Activated gamma-delta T cell (primary cell): Measurements from ENCODE around the gene YIPF3.
A peak's percentile ranks its signal among the peaks of the same experiment; 100 is the strongest.
"Not testable (repeated sequence)": the region's sequence is repeated elsewhere in the genome, so short reads cannot be mapped to it uniquely, and the experiment has no call there.

Experiments
- DNase-seq: peaks from one replicate; lab custom pipeline; 2025; lab: John Stamatoyannopoulos, UW
- total RNA-seq, 2 donors: gene quantifications; one replicate each; lab custom pipeline; 2026; lab: John Stamatoyannopoulos, UW

Gene YIPF3
- 63.6 to 69.1 reads per million in 2 donors for total RNA-seq

DNA sequence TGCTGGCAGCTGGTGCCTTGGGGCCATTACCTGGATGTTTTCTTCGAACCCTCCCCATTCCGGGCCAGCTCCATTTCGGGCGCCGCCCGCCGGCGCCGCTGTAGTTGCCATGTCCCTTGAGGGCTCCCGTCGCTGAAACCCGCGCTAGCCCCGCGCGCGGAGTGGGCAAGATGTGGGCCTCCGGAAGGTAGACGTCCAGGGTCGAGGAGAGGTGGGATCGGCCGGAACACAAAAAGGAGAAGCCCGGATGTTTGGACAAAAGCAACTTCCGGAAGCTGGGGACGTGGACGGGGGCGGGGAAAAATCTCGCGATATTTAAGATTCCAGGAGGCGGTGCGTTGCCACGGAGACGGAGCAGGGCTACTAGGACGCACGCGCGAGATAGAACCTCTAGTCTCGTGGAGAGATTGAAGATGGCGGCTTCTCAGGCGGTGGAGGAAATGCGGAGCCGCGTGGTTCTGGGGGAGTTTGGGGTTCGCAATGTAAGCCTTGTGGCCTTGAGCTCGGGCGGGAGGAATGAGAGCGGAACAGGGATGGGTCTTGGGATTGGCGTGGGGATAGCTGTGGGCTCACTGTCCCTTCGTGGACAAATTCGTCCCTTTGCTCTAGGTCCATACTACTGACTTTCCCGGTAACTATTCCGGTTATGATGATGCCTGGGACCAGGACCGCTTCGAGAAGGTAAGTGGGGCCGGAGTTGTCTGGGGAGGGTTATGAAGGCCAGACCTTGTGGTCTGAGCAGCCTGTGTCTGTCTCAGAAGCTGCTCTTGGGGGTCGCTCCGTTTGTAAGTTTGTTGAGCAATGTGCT lies at the start of gene YIPF3, which contains the start of gene POLR1C:
YIPF3 (minus strand) TSS at position 230 of the 808 bp plus-strand sequence; CDS start at position 111, 119 bp downstream.
POLR1C (plus strand) TSS at position 393 of the 808 bp plus-strand sequence; CDS start at position 414, 21 bp downstream.
- DNase-seq, result peak; percentile 58

GRCh38 chr6:43559328-43559727 lies 42.6 kb upstream of the YIPF3 start:
- DNase-seq, result no peak

DNA sequence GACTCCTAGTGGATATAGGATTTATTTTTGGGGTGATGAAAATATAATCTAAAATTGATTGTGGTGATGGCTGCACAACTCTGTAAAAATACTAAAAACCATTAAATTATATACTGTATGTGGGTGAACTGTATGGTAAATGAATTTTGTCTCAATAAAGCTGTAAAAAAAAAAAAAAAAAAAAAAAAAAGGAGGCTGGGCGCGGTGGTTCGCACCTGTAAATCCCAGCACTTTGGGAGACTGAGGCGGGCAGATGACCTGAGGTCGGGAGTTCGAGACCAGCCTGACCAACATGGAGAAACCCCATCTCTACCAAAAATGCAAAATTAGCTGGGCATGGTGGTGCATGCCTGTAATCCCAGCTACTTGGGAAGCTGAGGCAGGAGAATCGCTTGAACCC lies 40.9 kb upstream of the YIPF3 start:
- not testable (repeated sequence) for DNase-seq

DNA sequence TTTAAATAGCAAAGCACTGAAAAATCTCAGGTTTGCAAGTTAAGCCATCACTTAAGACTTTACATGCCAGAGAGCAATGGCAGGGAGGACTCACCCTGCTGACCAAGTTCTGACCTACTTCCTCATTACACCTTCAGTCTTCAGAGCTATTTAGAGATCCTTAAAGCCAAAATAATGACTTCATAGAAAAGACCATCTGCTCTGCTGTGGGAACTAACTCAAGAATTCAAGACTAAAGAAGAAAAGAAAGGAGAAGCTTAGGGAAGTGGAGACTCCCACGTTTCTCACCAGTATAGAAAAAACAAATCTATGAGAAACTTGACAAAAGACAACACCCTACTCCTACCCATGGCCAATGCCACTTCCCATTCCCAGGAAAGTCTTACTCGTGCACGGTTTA lies 30.5 kb upstream of the YIPF3 start:
- no peak for DNase-seq

DNA sequence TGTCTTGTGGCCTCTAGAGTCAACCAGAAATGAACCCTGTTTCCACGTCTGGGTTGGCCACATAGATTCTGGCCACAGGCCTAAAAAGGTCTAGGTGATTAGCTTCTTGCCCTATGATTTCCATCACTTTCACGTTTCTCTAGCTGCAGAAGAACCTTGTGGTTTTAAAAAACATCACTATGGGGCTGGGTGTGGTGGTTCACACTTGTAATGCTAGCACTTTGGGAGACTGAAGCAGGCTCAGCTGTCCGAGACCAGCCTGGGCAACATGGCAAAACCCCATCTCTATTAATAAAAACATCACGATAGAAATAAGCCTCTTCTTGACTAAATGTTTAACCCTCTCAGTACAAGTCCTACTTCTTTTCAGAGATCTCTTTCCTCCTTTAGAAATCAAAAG lies 27.7 kb upstream of the YIPF3 start:
- DNase-seq, result no peak

DNA sequence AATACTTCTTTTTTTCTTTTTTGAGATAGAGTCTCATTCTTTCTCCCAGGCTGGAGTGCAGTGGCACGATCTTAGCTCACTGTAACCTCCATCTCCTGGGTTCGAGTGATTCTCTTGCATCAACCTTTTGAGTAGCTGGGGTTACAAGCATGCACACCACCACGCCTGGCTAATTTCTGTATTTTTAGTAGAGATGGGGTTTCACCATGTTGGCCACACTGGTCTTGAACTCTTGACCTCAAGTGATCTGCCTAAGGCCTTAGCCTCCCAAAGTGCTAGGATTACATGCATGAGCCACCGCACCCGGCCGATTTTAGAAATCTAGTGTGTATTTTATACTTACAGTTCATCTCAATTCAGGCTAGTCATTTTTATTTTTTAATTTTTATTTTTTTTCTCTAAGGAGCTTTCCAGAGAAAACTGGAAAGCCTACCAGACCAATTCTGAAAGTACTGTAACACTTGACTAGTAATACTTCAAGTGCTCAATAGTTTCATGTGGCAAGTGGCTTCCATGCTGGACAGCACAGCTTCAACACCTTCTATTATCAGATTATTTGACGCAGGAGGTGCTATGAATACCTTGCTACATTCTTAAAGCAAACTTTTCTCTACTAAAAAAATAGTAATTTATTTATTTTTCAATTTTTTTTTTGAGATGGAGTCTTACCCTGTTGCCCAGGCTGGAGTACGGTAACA lies 25.2 kb upstream of the YIPF3 start:
- DNase-seq, result no peak

DNA sequence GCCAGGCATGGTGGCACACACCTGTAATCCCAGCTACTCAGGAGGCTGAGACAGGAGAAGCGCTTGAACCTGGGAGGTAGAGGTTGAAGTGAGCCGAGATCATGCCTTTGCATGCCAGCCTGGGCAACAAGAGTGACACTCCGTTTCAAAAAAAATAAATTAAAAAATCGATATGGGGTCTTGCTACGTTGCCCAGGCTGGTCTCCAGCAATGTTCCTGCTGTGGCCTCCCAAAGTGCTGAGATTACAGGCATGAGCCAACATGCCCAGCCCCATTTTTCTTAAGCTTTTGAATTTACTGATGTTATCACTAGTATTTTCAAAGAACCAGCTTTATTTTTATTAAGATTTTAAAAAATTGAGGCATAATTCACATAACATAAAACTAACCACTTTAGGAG lies 23.8 kb upstream of the YIPF3 start:
- DNase-seq, result no peak

DNA sequence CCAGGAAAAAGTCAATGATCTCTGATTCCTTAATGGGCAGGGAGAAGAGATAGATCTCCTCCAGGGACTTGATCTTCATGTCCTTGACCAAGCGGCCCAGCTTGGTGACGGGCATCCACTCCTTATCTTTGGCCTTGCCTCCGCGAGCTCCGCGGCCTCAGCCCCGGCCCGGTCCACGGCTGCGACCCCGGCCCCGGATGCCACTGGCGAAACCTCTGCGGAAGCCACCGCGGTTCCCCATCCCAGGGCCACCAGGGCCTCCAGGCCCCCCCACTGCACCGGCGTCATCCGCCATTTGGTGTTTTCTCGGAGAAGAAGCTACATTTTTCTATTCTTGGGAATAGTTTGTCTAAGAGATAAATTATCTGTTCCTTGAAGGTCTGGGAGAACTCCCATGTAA lies 22.7 kb upstream of the YIPF3 start:
- not testable (repeated sequence) for DNase-seq

DNA sequence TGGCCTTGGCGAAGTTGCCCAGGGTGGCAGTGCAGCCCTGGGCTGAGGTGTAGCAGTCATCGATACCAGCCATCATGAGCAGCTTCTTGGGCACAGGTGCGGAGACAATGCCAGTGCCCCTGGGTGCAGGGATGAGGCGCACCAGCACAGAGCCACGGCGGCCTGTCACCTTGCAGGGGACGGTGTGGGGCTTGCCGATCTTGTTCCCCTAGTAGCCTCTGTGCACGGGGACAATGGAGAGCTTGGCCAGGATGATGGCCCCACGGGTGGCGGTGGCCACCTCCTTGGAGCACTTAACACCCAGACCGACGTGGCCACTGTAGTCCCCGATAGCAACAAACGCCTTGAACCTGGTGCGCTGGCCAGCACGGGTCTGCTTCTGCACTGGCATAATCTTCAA lies 22.3 kb upstream of the YIPF3 start:
- DNase-seq, result not testable (repeated sequence)

- no peak for DNase-seq
Measured at GRCh38 chr6:43532201-43532600, 15.5 kb upstream of the YIPF3 start.

- DNase-seq, result no peak
Measured at GRCh38 chr6:43524483-43524961, 7.8 kb upstream of the YIPF3 start.

- DNase-seq, result no peak
Measured at GRCh38 chr6:43523284-43523683, 6.6 kb upstream of the YIPF3 start.

DNA sequence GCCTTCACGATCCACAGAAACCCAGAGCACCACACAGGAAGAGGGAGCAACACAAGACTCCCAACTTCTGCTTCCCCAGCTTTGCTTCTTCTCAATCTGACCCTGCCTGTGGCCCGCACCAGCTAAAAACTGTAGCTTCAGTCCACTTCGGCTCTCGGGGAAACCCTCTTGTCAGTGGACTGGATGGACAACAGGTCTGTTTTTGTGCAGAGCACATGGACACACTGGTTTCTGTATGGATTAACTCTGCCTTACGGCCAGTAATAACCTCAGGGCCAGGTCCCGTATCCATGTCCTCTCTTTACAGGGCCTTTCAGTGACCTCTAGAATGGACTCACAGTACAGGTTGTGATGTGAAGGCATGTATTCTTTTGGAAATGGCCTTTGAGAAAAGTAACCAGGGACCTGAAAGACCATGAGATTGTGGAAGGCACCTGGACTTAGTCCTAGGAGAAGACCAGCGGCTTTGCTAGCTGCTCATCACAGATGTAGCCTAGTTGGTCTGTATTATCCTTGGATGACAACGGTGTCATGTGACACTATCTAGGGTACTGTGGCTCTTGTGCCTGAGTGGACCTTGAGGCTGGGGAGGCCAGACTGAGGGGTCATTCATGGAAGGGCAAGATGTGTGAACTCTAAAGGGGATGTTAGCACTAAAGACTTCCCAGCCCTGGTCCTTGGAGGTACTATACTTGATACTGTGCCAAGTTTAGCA lies 6.0 kb upstream of the YIPF3 start:
- no peak for DNase-seq

DNA sequence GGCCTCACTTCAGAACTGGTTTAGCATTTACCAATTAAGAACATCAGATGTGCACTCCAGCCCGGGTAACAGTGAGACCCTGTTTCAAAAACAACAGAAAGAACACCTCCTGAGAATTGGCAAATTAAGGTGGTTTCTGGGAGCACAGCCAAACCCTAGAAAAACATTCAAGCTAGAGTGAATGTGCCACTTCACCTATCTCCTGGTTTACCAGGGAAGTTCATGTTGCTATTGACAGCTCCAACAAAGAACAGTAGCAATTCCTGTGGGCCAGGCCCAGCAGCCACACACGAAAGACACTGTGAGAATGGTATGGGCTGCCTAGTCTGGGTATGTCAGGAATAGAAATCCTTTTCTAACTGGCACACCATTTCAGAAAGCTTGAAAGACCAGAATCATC lies 5.1 kb upstream of the YIPF3 start:
- no peak for DNase-seq

- DNase-seq, result no peak
Measured at GRCh38 chr6:43520097-43520496, 3.4 kb upstream of the YIPF3 start.

DNA sequence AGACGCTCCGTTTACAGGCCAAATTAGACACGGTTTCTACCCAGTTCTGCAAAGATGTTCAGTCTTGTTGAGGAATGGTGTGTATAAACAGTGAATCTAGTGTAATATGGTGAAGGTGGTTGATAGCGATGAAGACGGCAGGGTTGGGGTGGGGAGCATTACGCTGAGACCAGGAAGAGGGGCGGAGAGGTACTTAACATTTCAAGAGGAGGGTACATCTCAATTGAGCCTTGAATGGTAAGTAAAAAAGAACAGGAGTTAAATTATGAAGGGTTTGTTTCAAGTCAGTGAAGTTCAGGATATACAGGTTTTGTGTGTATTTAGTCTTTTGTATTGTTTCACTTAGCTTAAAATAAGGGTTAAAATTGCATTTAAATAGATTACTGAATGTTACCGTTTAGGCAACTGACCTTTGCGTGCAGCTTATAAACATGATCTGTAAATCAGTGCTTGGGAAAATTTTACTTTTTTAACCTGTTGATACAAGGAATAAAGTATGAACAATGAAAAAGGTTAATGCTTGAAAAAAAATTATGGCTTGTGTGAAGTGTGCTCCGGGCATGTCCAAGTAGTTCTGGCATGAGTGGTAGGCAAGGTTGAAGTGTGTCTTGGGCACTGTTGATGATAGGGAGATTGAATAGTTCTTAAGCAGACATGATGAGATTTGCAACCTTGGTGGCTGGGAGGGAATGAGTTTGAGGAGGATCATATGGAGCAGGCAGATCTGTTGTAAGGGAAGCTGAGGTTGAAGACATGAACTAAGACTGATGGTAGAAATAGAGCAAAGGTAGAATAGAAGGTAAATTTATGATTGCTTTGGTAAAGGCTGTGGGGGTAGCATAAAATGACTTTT lies 1.0 kb upstream of the YIPF3 start:
- no peak for DNase-seq

DNA sequence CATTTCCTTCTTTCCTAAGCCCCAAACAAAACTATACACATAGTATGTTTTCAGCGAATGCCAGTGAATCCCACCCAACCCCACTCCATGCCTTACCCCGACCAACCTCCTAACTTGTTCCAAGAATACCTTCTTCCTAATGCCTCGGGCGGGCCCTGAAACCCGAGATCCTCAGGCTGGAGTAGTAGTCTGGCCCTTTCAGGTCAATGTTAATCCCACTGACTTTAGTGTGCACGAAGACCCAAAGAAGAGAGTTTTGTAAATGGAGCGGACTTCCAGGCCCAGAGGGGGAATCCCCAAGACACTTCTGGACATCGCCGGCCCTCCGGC lies 394 bp downstream of the YIPF3 start:
- no peak for DNase-seq

GRCh38 chr6:43515808-43516207 lies 918 bp downstream of the YIPF3 start:
- no peak for DNase-seq

DNA sequence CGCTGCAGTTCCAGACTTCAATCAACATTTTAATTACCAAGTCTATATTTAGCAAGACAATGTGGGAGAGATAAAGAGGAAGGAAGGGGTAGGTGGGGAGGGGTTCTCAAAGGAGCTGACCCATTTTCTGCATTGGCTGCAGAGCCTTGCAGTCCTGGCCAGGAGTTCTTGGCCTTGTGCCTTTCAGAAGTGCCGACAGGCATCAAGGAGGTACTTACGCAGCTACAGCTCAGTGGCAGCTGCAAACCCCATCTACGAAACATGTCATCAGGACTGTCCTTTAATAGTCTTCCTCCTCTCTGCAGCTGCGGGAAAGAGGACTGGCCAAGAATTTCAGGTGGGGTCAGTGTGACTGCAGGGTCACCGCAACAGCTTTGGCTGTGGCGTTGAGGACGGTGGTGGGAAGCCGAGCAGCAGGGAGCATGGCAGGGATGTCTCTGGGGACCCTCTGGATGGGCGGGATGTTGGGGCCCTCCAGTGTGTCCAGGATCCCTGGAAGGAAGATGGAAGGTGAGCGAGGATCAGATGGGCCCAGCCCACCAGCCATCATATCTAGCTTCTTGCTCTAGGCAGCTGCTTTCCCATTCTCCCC lies 4.8 kb downstream of the YIPF3 start:
- no peak for DNase-seq

DNA sequence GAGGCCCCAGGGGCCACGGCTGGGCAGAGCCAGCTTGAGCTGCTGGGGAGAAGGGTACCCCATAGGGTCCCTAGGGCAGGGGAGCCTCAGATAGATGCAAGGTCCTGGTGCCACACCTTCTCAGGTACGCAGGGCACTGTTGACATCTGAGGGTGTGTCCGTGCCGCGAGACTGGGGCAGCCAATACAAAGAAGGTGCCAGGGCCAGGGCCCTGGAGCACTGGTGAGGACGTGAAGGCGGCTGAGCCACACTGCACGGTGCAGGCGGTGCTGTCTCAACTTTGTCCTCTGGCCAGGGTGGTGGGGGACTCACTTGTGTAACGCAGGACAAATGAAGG lies 5.9 kb downstream of the YIPF3 start:
- DNase-seq, result no peak
